HG03025 (cell line): ENCODE data around the gene ACAD11.
"Not testable (repeated sequence)": the region's sequence is repeated elsewhere in the genome, so short reads cannot be mapped to it uniquely, and the experiment has no call there.

Experiments
- ATAC-seq: cut with Tn5 transposase; IDR thresholded peaks from one replicate; pipeline ENCODE4 v1.9.1; 2021; ENCODE audit warnings: mild to moderate bottlenecking, moderate library complexity; ENCODE audit not compliant: unreplicated experiment, low FRiP score

Gene ACAD11

GRCh38 chr3:132561003-132561402, 98.6 kb downstream of the ACAD11 start:
- ATAC-seq = no peak

- no peak for ATAC-seq
Observed at GRCh38 chr3:132556508-132557159, 103.0 kb downstream of the ACAD11 start.

GRCh38 chr3:132556036-132556386, 103.6 kb downstream of the ACAD11 start:
- not testable (repeated sequence) for ATAC-seq

- no peak for ATAC-seq
Observed at GRCh38 chr3:132555306-132556035, 104.1 kb downstream of the ACAD11 start.

- ATAC-seq = no peak
Observed at GRCh38 chr3:132554437-132554836, 105.2 kb downstream of the ACAD11 start.

- no peak for ATAC-seq
Observed at GRCh38 chr3:132553826-132554225, 105.8 kb downstream of the ACAD11 start.

GRCh38 chr3:132550579-132551305, 108.9 kb downstream of the ACAD11 start:
- no peak for ATAC-seq

- peak; percentile 74 for ATAC-seq
Observed at GRCh38 chr3:132549890-132550578, 109.6 kb downstream of the ACAD11 start.

- ATAC-seq = no peak
Observed at GRCh38 chr3:132549169-132549568, 110.4 kb downstream of the ACAD11 start.

- ATAC-seq = no peak
Observed at GRCh38 chr3:132545471-132545870, 114.1 kb downstream of the ACAD11 start.

GRCh38 chr3:132544130-132544529, 115.5 kb downstream of the ACAD11 start:
- no peak for ATAC-seq

- no peak for ATAC-seq
Observed at GRCh38 chr3:132543011-132543739, 116.4 kb downstream of the ACAD11 start.

- ATAC-seq = no peak
Observed at GRCh38 chr3:132542577-132542976, 117.0 kb downstream of the ACAD11 start.

- ATAC-seq = no peak
Observed at GRCh38 chr3:132539681-132540080, 119.9 kb downstream of the ACAD11 start.

GRCh38 chr3:132538072-132538471, 121.5 kb downstream of the ACAD11 start:
- ATAC-seq = no peak

GRCh38 chr3:132537297-132537696, 122.3 kb downstream of the ACAD11 start:
- no peak for ATAC-seq

GRCh38 chr3:132536442-132537153, 123.0 kb downstream of the ACAD11 start:
- no peak for ATAC-seq

- ATAC-seq = no peak
Observed at GRCh38 chr3:132535575-132536441, 123.8 kb downstream of the ACAD11 start.

GRCh38 chr3:132530624-132531023, 129.0 kb downstream of the ACAD11 start:
- no peak for ATAC-seq
